MM.1S (cell line): ENCODE measurements around the gene MYH7B.

Experiments
- DNase-seq: peaks from one replicate; pipeline ENCODE4 v3.0.0-alpha.2; 2015
- H2AFZ ChIP-seq: fragments of 300-600 bp; sonication (generic); 2 replicates; pipeline ENCODE4 v1.6.0; 2016; ENCODE audit warnings: antibody characterized with exemption, low read length
- H3F3A ChIP-seq: fragments of 300-600 bp; sonication (generic); 2 replicates; pipeline ENCODE4 v1.6.1; 2016; ENCODE audit warnings: mild to moderate bottlenecking, antibody characterized with exemption, low read length, moderate library complexity, mixed read lengths; ENCODE audit not compliant: insufficient read depth
- H3K27ac ChIP-seq: fragments of 300-600 bp; sonication (generic); 2 replicates; pipeline ENCODE4 v1.5.1; 2016; ENCODE audit warnings: mild to moderate bottlenecking, low read length
- H3K27me3 ChIP-seq: fragments of 300-600 bp; sonication (generic); replicated peaks from 2 replicates; pipeline ENCODE4 v1.6.0; 2016; ENCODE audit warnings: low read length; ENCODE audit not compliant: insufficient read depth
- H3K36me3 ChIP-seq: fragments of 300-600 bp; sonication (generic); replicated peaks from 2 replicates; pipeline ENCODE4 v1.6.1; 2016; ENCODE audit warnings: mild to moderate bottlenecking, low read length, mixed read lengths; ENCODE audit not compliant: insufficient read depth
- H3K4me1 ChIP-seq: fragments of 300-600 bp; sonication (generic); 2 replicates; pipeline ENCODE4 v1.6.1; 2016; ENCODE audit warnings: low read length, mixed read lengths
- H3K4me2 ChIP-seq: fragments of 300-600 bp; sonication (generic); 2 replicates; pipeline ENCODE4 v1.6.0; 2016; ENCODE audit warnings: low read depth, low read length
- H3K4me3 ChIP-seq: fragments of 300-600 bp; sonication (generic); 2 replicates; pipeline ENCODE4 v1.5.1; 2016; ENCODE audit warnings: low read length, mixed read lengths
- H3K79me2 ChIP-seq: fragments of 300-600 bp; sonication (generic); 2 replicates; pipeline ENCODE4 v1.6.1; 2016; ENCODE audit warnings: mixed run types, low read length, mixed read lengths
- H3K9ac ChIP-seq: fragments of 300-600 bp; sonication (generic); 2 replicates; pipeline ENCODE4 v1.6.1; 2016; ENCODE audit warnings: low read length, mixed read lengths
- H3K9me2 ChIP-seq: fragments of 300-600 bp; sonication (generic); replicated peaks from 2 replicates; pipeline ENCODE4 v1.6.1; 2016; ENCODE audit warnings: mild to moderate bottlenecking, low read length, mixed read lengths; ENCODE audit not compliant: insufficient read depth
- H3K9me3 ChIP-seq: fragments of 300-600 bp; sonication (generic); replicated peaks from 2 replicates; pipeline ENCODE4 v1.6.1; 2016; ENCODE audit warnings: mild to moderate bottlenecking, low read length, mixed read lengths; ENCODE audit not compliant: insufficient read depth
- H4K20me1 ChIP-seq: fragments of 300-600 bp; sonication (generic); 2 replicates; pipeline ENCODE4 v1.6.1; 2016; ENCODE audit warnings: mild to moderate bottlenecking, low read length, moderate library complexity, mixed read lengths; ENCODE audit not compliant: insufficient read depth
- CTCF ChIP-seq: fragments of 300-600 bp; sonication (generic); IDR thresholded peaks from 2 replicates; pipeline ENCODE4 v1.5.1; 2016; ENCODE audit warnings: antibody characterized with exemption, low read length, mixed read lengths
- EZH2 ChIP-seq: fragments of 300-600 bp; sonication (generic); optimal IDR thresholded peaks from 2 replicates; pipeline ENCODE3; 2017; ENCODE audit warnings: low read depth, mild to moderate bottlenecking, antibody characterized with exemption, low read length, mixed read lengths
- EZH2phosphoT487 ChIP-seq: fragments of 300-600 bp; sonication (generic); IDR thresholded peaks from 2 replicates; pipeline ENCODE4 v1.6.1; 2018; ENCODE audit warnings: antibody characterized with exemption, low read length

MYH7B gene

GRCh38 chr20:34989118-34989517, 33.5 kb downstream of the MYH7B start:
- H2AFZ ChIP-seq, result no peak overlapping the region
- no peaks in the 10 kb centered on the region for H3K36me3 ChIP-seq
- no peaks in the 10 kb centered on the region for H3K9me3 ChIP-seq
- H3K27ac ChIP-seq, result no peak overlapping the region
- no peaks in the 10 kb centered on the region for H3F3A ChIP-seq
- H3K79me2 ChIP-seq, result no peaks in the 10 kb centered on the region
- DNase-seq, result no peak
- H3K9ac ChIP-seq, result no peak overlapping the region
- H3K27me3 ChIP-seq, result no peaks in the 10 kb centered on the region
- TF ChIP-seq CTCF (no peak), EZH2phosphoT487 (no peak), EZH2 (no peak)
- no peak overlapping the region for H3K4me2 ChIP-seq
- H4K20me1 ChIP-seq, result no peaks in the 10 kb centered on the region
- no peaks in the 10 kb centered on the region for H3K4me1 ChIP-seq
- H3K4me3 ChIP-seq, result no peak overlapping the region
- no peaks in the 10 kb centered on the region for H3K9me2 ChIP-seq

GRCh38 chr20:34989670-34990069, 34.0 kb downstream of the MYH7B start:
- H3K27ac ChIP-seq, result no peak overlapping the region
- H2AFZ ChIP-seq, result no peak overlapping the region
- H3K36me3 ChIP-seq, result no peaks in the 10 kb centered on the region
- no peak overlapping the region for H3K9ac ChIP-seq
- H3F3A ChIP-seq, result no peaks in the 10 kb centered on the region
- no peak overlapping the region for H3K4me2 ChIP-seq
- no peaks in the 10 kb centered on the region for H3K9me2 ChIP-seq
- no peaks in the 10 kb centered on the region for H3K27me3 ChIP-seq
- H3K79me2 ChIP-seq, result no peaks in the 10 kb centered on the region
- DNase-seq, result no peak
- no peak for TF ChIP-seq EZH2
- no peak for TF ChIP-seq CTCF
- no peak for TF ChIP-seq EZH2phosphoT487
- no peak overlapping the region for H3K4me3 ChIP-seq
- H4K20me1 ChIP-seq, result no peaks in the 10 kb centered on the region
- no peaks in the 10 kb centered on the region for H3K9me3 ChIP-seq
- no peaks in the 10 kb centered on the region for H3K4me1 ChIP-seq

- Histone ChIP-seq H3K27me3 (no peaks in the 10 kb centered on the region), H3K9me2 (no peaks in the 10 kb centered on the region), H3K4me2 (no peak overlapping the region), H4K20me1 (no peaks in the 10 kb centered on the region), H2AFZ (no peak overlapping the region), H3K9me3 (no peaks in the 10 kb centered on the region), H3K4me1 (no peaks in the 10 kb centered on the region), H3K27ac (no peak overlapping the region), H3K9ac (no peak overlapping the region), H3K4me3 (no peak overlapping the region), H3K79me2 (no peaks in the 10 kb centered on the region), H3F3A (no peaks in the 10 kb centered on the region), H3K36me3 (no peaks in the 10 kb centered on the region)
- DNase-seq, result no peak
- TF ChIP-seq EZH2, result no peak
- no peak for TF ChIP-seq EZH2phosphoT487
- TF ChIP-seq CTCF, result no peak
These were observed 34.6 kb downstream of the MYH7B start for GRCh38 chr20:34990231-34990630.
